Type B pancreatic cell (in vitro differentiated cells): ENCODE results near the gene TEX28. TPM values are rescaled to one million over a fixed set of nuclear protein-coding genes. Genes with fewer than 3 reads are reported as not detected.
"Not testable (repeated sequence)": the region's sequence is repeated elsewhere in the genome, so short reads cannot be mapped to it uniquely, and the experiment has no call there.

ENCODE experiments used
- DNase-seq: peaks from one replicate; pipeline ENCODE4 v3.0.0; 2021; ENCODE audit warnings: mixed read lengths; ENCODE audit not compliant: unreplicated experiment; ENCODE audit errors: extremely low spot score
- H3K27ac Mint-ChIP-seq: 2 replicates; pipeline ENCODE4 v1.8.0; 2021; ENCODE audit warnings: mild to moderate bottlenecking, mixed read lengths
- H3K27me3 Mint-ChIP-seq: 2 replicates; pipeline ENCODE4 v1.8.0; 2021; ENCODE audit warnings: mixed read lengths
- H3K36me3 Mint-ChIP-seq: 2 replicates; pipeline ENCODE4 v1.8.0; 2021; ENCODE audit warnings: mixed read lengths
- H3K4me1 Mint-ChIP-seq: one replicate; pipeline ENCODE4 v1.8.0; 2021; ENCODE audit warnings: mixed read lengths; ENCODE audit not compliant: unreplicated experiment
- H3K4me3 Mint-ChIP-seq: 2 replicates; pipeline ENCODE4 v1.8.0; 2021; ENCODE audit warnings: mild to moderate bottlenecking, mixed read lengths
- H3K9me3 Mint-ChIP-seq: 2 replicates; pipeline ENCODE4 v1.8.0; 2021; ENCODE audit warnings: mixed read lengths
- CTCF ChIP-seq: fragments of 200-600 bp; sonication (generic); conservative IDR thresholded peaks from 2 replicates; pipeline ENCODE4 v1.5.0; 2021; ENCODE audit warnings: antibody characterized with exemption, mild to moderate bottlenecking
- long read RNA-seq: library from polyadenylated mRNA; unstranded; transcript quantifications from one replicate; pipeline ENCODE4 v2.0.0, GENCODE V29; 2020
- total RNA-seq: library from RNA; stranded (reverse); gene quantifications from 2 replicates; pipeline ENCODE4 v1.2.1, GENCODE V29; 2021; ENCODE audit warnings: low replicate concordance

Gene TEX28
- total RNA-seq: not detected in 2 replicates
- long read RNA-seq: 0 reads

DNA sequence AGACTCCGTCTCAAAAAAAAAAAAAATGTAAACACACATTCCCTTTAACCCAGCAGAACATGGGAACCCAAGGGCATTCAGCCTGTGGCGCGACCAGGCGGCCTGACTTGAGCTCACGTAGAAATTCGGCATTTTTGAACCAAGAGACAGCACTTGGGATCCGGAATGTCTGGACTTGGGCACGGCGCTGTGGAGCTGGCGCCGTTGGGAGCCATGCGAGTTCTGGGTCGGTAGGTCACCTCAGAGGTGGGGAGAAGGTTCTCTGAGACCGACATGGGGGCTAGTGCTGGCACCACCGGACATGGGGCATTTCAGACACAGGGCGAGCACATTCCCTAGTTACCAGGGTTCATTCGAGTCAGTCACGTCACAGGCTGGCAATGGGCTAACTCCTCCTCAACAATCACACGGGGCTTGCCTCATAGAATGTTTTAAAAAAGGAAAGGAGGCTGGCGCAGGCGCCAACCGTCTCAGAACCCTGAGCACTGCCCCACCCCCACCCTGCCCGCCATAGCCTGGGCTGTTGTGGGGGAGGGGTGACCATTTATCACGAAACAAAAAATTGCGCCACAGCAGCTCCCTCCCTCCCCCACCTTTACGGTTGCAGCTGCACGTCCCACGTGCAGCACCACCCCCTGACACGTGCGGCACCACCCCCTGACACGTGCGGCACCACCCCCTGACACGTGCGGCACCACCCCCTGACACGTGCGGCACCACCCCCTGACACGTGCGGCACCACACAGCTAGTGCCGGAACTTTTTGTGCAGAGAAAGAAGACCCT is at the start of gene TEX28:
Gene TEX28 (minus strand): TSS at position 334 of the 784 bp plus-strand sequence. CDS start 3,007 bp downstream, outside the sequence.
- no peaks in the 10 kb centered on the region for H3K27me3 Mint-ChIP-seq
- H3K27ac Mint-ChIP-seq: no peak within 1 kb of the TSS
- H3K36me3 Mint-ChIP-seq: no peaks in the 10 kb centered on the region
- DNase-seq: no peak
- no peaks in the 10 kb centered on the region for H3K9me3 Mint-ChIP-seq
- TF ChIP-seq CTCF: no peak
- no peaks in the 10 kb centered on the region for H3K4me1 Mint-ChIP-seq
- H3K4me3 Mint-ChIP-seq: no peak within 1 kb of the TSS

DNA sequence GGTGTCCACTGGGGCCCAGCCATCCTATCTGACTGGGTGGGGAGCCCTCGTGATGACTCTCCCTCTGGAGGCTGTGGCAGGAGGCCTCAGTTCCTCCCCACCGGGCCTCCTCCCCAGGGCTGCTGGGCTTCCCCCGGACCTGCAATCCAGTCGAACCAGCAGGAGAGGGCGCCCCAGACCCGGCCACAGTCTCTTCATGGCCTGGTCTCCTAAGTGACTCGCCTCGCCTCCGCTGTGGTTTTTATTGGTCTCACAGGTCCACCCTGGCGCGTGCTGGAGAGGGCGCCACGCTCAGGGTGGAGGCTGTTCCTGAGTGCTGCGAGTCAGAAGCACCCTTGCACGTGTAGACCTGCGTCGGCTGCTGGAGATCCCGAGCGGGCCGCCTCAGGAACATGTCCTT is 48.7 kb upstream of the TEX28 start:
- H3K36me3 Mint-ChIP-seq, H3K27me3 Mint-ChIP-seq, H3K27ac Mint-ChIP-seq, H3K9me3 Mint-ChIP-seq, H3K4me3 Mint-ChIP-seq, DNase-seq, H3K4me1 Mint-ChIP-seq: not testable (repeated sequence)

- not testable (repeated sequence) for H3K36me3 Mint-ChIP-seq, H3K4me3 Mint-ChIP-seq, H3K27ac Mint-ChIP-seq, H3K9me3 Mint-ChIP-seq, DNase-seq, H3K4me1 Mint-ChIP-seq, H3K27me3 Mint-ChIP-seq
Observed at GRCh38 chrX:154343063-154343462, 48.1 kb upstream of the TEX28 start.

GRCh38 chrX:154341399-154342298 is 46.7 kb upstream of the TEX28 start:
- DNase-seq, H3K36me3 Mint-ChIP-seq, H3K9me3 Mint-ChIP-seq, H3K27ac Mint-ChIP-seq, H3K4me1 Mint-ChIP-seq, H3K4me3 Mint-ChIP-seq, H3K27me3 Mint-ChIP-seq: not testable (repeated sequence)

DNA sequence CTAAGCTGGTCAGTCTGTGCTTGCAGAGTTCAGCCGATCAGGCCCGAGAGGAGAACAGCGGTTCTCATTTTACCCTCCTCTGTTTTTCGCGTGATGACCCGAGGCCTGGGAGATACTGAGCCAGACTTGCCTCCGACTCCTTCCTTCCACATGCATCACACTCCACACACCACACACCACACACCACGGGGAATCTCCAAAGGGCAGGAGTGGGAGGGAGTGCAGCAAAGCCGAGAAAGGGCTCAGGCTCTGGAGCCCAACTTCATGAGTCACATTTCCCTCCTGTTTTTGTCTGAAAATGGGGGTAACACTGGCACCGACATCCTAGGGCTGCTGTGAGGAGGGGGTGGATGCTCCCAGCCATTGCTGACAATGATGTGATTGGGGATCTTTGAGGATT is 39.6 kb upstream of the TEX28 start:
- Mint-ChIP-seq H3K36me3 (no peaks in the 10 kb centered on the region), H3K4me3 (no peak overlapping the region), H3K9me3 (no peaks in the 10 kb centered on the region), H3K4me1 (no peaks in the 10 kb centered on the region), H3K27me3 (peaks cover 2% of the 10 kb centered on the region), H3K27ac (no peak overlapping the region)
- no peak for TF ChIP-seq CTCF
- no peak for DNase-seq

GRCh38 chrX:154333837-154334271 is 38.9 kb upstream of the TEX28 start:
- Mint-ChIP-seq H3K36me3 (no peaks in the 10 kb centered on the region), H3K27ac (no peak overlapping the region), H3K4me1 (no peaks in the 10 kb centered on the region), H3K4me3 (no peak overlapping the region), H3K27me3 (peaks cover 2% of the 10 kb centered on the region), H3K9me3 (no peaks in the 10 kb centered on the region)
- no peak for DNase-seq
- no peak for TF ChIP-seq CTCF

DNA sequence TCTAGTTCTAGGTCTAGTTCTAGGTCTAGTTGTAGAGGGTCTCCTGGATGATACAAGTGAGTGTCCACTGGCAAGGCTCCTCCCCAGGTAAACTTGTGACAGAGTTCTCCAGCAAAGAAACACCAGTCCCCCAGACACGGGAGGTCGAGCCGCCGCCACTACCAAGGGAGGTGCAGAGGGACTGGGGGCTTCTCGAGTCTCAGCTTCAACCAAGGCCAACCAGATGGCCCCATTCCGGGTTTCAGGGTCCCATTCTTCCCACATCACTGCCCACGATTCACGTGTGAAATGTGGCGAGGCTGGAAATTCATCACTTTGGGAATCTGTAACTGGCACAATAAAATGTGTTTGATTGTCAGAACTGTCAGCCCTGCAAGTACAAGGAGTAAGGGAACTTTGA is 38.2 kb upstream of the TEX28 start:
- H3K36me3 Mint-ChIP-seq: no peaks in the 10 kb centered on the region
- no peaks in the 10 kb centered on the region for H3K4me1 Mint-ChIP-seq
- no peak overlapping the region for H3K27ac Mint-ChIP-seq
- TF ChIP-seq CTCF: no peak
- no peak for DNase-seq
- H3K4me3 Mint-ChIP-seq: no peak overlapping the region
- H3K9me3 Mint-ChIP-seq: no peaks in the 10 kb centered on the region
- peaks cover 2% of the 10 kb centered on the region for H3K27me3 Mint-ChIP-seq
